ENCODE results near the gene PRKD2. TPM values are rescaled to one million over a fixed set of nuclear protein-coding genes. Genes with fewer than 3 reads are reported as not detected.

The PRKD2 gene
- total and polyA plus RNA-seq, 2 of the 8 experiments (the other 6 are each of a cell fraction or from before 2014, with no cell fraction given) = 24.4 to 63.8 TPM

- TF ChIP-seq GTF2F1 (IDR thresholded peaks at IDR 0.05; ENCODE audit: borderline replicate concordance, low read depth, low read length) (no peak), CHD2 (IDR thresholded peaks at IDR 0.05; ENCODE audit: low read length) (no peak), SIX5 (IDR thresholded peaks at IDR 0.05; ENCODE audit: low read depth, low read length) (no peak), YY1 (IDR thresholded peaks at IDR 0.05; ENCODE audit: low read depth, low read length) (no peak), ASH2L (IDR thresholded peaks at IDR 0.05; ENCODE audit: low read length) (no peak)
These were observed 25.0 kb downstream of the PRKD2 start (continued) for GRCh38 chr19:46691948-46692347.

Data from H1 (cell line).